NCI-H524 treated with DMSO at 0.1 percent for 48 hours (cell line): Measurements from ENCODE around the gene EDNRB.
A peak's percentile ranks its signal among the peaks of the same experiment; 100 is the strongest.
"Not testable (repeated sequence)": the region's sequence is repeated elsewhere in the genome, so short reads cannot be mapped to it uniquely, and the experiment has no call there.

Source experiments
- DNase-seq: peaks from one replicate; lab custom pipeline; 2025; lab: John Stamatoyannopoulos, UW

Gene EDNRB

GRCh38 chr13:77896536-77896935 lies 22.1 kb downstream of the EDNRB start:
- no peak for DNase-seq

DNA sequence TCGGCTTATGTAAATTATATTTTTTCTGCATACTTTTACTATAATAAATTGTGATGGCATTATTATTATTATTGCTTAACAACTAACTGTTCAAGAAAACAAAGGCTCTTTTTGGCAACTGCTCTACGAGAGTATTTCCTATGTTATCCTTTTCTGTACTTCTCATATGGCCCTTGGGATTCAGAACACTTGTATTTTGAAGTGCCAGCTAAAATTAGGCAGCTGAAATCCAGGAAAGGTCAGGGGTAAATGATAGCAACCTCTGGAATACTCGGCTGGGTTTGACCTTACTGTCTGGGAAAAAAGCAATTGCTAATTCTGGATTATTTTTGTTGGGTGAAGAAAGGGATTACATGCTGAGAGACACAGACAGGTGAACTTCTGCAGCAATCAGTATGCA lies 23.9 kb downstream of the EDNRB start:
- DNase-seq = no peak

DNA sequence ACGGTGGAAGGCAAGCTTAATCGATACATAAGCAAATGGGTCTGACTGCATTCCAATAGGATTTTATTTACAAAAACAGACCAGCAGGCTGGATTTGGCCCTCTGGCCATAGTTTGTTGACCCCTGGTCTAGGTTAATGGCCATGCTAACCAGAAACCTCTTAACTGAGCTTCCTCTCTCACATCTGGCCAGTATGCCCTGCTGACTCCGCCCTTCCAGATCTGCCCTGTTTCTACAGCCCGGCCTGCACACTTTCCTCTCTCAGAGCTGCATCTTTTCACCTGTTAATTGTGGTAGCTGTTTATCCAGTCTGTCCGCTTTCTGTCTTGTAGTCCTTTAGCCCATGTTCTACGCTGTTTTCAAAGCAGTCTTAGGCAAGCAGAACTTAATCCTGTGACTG lies 25.6 kb downstream of the EDNRB start:
- DNase-seq = no peak

- no peak for DNase-seq
These were observed 26.1 kb downstream of the EDNRB start for GRCh38 chr13:77892491-77892890.

DNA sequence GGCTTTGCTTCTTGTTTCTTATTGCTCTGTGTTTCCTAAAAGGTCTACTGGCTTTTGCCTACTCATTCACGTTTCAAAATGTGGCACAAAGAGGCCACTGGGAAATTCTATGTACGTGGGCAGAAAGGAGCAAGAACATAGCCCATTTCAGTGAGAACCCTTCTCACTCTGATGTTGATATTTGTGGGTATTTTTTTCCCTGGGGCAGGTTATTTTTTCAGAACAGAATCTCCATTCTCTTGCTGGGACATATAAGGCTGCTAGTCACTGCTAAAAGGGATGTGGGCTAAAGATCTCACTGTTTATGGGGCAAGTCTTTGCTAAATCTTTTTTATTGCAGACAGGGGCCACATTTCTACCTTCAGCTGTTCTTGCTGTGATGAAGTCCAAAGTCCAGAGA lies 27.1 kb downstream of the EDNRB start:
- no peak for DNase-seq

DNA sequence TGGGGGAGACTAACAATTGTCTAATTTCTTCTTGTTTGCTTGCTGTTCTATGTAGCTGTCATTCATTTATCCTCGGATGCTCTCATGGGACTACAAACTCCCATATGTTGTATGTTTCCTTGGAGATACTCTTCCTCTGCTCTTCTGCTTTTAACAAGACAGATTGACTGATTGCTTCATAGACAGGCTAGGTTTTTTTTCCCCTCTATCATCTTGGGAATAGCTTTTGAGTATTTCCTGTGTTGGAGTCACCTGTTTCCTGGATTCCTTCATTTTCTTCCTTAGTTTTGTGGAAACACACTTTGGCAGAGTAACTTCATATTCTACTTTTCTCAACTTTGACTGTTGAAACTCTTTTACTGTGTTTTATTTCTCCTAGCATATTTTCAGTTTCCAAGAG lies 27.6 kb downstream of the EDNRB start:
- no peak for DNase-seq

- no peak for DNase-seq
These were observed 35.3 kb downstream of the EDNRB start for GRCh38 chr13:77883328-77883727.

GRCh38 chr13:77878190-77878589 lies 40.4 kb downstream of the EDNRB start:
- no peak for DNase-seq

GRCh38 chr13:77876176-77876575 lies 42.5 kb downstream of the EDNRB start:
- no peak for DNase-seq

GRCh38 chr13:77874406-77874805 lies 44.2 kb downstream of the EDNRB start:
- DNase-seq = no peak

DNA sequence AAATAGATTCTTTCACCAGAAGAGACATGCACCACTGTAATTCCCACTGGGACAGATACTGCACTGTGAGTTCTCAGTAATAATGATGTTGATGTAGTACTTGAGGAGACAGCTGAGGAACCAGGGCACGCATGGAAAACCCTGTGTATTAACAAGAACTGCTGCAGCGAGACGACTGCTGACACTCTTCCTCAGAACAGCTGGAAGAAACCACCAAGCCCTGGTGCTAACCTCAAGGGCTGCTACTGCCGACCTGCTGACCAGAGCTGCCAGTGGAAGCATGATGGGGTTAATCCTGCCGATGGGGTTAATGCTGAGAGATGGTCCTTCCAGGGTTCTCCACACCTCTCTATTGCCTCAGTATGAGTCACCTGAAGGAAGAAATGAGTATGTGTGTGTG lies 45.6 kb downstream of the EDNRB start:
- no peak for DNase-seq

- no peak for DNase-seq
These were observed 47.0 kb downstream of the EDNRB start for GRCh38 chr13:77871596-77871995.

DNA sequence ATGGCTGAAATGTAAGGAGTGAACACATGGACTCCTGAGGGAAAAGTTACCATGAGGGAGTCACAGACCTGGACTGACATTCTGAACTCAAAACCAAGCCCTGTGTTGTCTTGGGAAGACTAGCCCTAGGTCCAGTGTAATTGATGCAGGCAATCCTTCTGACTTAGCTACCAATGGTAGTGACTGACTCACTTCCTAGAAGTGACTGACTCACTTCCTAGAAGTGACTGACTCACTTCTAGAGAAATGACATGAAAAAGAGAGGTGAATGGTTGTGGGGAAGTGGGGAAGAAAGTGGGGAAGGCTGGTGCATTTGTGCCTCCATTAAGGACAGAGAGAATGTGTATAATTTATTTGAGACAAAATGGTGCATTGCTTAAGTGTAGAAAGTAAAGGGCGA lies 49.9 kb downstream of the EDNRB start:
- no peak for DNase-seq

GRCh38 chr13:77866971-77867370 lies 51.7 kb downstream of the EDNRB start:
- DNase-seq = no peak

DNA sequence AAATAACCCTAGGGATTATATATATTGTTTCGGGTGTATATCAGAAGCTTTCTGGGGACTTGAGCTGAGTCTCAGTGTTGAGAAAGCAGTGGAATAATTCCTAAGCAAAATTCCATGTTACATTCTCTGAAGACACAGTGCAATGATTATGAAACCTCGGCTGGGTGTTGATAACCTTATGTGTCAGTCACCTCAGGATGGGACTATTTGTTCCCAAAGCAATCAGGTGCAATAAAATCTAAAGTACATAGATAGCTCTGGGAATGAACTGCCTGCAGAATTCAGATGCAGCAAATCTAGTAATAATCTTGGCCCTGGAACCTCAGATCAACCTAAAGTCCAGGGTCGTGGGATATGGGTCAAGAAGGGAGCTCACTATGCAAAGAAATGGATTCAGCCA lies 53.0 kb downstream of the EDNRB start:
- no peak for DNase-seq

DNA sequence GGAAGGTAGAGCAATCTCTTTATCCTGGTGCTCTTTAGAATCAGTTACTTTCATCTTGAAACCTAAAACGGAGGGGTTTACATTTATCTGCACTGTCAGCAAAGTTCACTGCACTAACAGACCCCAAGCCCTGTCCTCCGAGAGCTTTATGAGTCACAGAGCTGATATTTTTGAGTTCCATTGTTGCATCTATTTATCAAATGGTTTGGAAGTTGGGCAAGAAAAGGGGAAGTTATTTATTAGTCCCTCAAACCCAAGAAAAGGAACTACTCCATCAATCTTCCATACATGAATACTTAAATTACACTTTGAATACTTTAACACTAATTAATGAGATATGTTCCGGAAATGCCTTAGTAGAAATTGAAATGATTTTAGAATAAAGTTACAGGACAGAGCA lies 55.5 kb downstream of the EDNRB start:
- no peak for DNase-seq

- no peak for DNase-seq
These were observed 56.9 kb downstream of the EDNRB start for GRCh38 chr13:77861741-77862140.

GRCh38 chr13:77860507-77860981 lies 58.1 kb downstream of the EDNRB start:
- DNase-seq = peak; percentile 0

GRCh38 chr13:77859450-77859849 lies 59.2 kb downstream of the EDNRB start:
- DNase-seq = no peak

- DNase-seq = peak; percentile 27
These were observed 61.0 kb downstream of the EDNRB start for GRCh38 chr13:77857531-77858209.

- DNase-seq = no peak
These were observed 64.9 kb downstream of the EDNRB start for GRCh38 chr13:77853703-77854102.

GRCh38 chr13:77848050-77848449 lies 70.6 kb downstream of the EDNRB start:
- DNase-seq = not testable (repeated sequence)

DNA sequence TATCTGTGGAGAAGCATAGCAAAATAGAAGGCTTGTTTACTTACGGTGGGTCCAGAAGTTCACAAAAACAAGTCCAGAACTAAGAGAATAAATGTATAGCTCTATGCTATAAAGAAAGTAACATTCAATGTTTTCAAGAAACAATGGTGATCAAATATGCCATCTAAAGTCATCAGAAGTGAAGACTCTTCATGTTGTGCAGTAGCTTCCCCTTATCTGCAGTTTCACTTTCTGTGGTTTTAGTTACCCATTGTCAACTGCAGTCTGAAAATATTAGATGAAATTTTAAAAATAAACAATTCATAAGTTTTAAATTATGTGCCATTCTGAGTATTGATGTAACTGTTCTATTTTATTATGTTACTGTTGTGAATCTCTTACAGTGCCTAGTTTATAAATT lies 72.5 kb downstream of the EDNRB start:
- no peak for DNase-seq
